Measurements from ENCODE around the gene EEF1AKMT1.

Gene EEF1AKMT1

DNA sequence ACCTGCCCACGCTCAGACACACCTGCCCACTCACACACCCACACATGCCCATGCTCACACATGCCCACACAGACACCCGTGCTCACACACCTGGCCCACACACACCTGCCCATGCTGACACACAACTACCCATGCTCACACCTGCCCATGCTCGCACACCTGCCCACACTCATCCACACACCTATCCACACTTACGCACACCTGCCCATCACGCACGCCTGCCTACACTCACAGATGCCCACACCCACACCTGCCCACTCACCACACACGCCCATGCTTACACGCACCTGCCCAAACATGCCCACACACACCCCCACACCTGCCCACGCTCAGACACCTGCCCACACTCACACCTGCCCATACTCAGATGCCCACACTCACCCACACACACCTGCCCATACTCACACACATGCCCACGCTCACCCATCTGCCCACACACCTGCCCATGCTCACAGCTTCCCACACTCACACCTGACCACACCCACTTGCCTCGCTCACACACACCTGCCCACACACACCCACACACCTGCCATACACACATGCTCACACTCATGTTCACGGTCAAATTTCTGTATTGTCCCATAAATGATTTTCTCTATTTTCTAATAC, 54.7 kb downstream of the EEF1AKMT1 start:
- DNase-seq (ENCODE audit: low read depth) = no peak

DNA sequence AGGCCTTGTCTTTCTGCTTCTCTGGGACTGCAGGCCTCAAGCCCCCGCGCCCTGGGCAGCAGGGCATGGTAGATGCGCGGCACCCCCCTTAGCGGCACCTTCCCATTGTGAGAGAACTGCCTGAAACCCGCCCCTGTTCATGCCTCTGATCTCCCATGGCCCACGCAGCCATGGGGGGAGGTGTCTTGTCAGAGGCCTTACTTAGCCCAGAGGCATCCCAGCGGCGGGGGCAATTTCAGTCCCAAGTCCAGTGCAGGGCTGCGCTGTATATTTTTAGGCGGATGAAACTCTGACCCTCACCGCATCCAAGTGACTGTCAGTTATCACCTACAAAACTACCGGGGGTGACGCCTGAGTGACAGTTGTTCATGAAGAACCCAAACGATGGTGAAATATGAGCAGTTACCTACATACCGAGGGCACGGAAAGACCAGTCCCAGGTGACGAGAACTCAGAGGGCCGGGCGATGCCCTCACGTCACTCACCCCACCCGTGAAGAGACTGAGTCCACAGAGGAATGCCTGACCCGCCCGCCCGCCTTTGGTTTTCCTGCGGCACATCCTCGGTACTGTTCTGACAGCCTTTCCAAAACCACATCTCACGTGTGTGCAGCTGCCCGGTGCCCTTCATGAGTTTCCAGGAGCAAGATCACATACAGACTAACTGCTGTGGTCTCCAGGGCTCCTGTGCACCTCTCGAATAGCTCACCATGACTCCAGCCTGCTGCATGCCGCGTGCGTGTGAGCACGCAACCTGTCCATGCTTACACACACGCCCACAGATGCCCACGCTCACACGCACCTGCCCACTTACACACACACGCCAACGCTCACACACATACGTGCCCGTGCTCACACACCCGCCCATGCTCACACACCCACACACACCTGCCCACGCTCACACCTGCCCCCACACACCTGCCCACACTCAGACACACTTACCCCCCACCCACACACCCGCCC, 55.9 kb downstream of the EEF1AKMT1 start:
- DNase-seq (ENCODE audit: low read depth) = no peak

DNA sequence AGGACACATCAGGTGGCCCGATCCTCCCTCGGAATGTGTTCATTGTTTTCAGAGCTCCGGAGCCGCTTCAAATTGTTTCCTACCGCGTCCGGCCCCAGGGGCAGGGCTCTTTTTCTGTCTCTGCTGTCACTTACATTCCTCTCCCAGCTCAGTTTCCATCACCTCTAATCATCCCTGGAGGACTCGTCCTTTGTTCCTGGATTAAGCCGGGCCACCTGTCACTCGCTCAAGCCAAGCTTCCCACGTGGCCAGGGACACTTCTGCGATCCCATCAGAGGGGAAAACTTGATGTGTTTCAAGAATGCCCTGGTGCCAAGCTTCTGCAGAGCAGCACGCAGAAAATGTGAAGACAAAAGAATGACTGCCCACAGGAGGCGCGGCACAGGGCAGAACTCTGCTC, 56.8 kb downstream of the EEF1AKMT1 start:
- DNase-seq (ENCODE audit: low read depth) = no peak

DNA sequence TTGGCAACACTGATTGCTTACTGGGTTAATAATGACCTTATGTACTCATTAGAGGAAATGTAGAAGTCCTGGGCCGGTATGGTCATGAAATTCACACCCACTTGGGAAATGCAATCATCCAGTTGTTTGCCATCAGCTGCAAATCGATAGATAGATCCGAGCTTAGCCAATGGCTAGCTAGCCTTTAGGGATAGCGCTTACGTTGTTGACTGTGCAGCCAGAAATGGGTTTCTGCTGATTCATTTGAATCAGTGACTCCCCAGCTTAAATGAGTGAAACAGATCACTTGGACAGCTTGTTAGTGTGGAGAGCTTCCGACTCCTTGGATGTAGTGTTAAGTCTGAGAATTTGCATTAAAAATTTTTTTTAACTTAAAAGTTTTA, 58.4 kb downstream of the EEF1AKMT1 start:
- DNase-seq (ENCODE audit: low read depth) = no peak

DNA sequence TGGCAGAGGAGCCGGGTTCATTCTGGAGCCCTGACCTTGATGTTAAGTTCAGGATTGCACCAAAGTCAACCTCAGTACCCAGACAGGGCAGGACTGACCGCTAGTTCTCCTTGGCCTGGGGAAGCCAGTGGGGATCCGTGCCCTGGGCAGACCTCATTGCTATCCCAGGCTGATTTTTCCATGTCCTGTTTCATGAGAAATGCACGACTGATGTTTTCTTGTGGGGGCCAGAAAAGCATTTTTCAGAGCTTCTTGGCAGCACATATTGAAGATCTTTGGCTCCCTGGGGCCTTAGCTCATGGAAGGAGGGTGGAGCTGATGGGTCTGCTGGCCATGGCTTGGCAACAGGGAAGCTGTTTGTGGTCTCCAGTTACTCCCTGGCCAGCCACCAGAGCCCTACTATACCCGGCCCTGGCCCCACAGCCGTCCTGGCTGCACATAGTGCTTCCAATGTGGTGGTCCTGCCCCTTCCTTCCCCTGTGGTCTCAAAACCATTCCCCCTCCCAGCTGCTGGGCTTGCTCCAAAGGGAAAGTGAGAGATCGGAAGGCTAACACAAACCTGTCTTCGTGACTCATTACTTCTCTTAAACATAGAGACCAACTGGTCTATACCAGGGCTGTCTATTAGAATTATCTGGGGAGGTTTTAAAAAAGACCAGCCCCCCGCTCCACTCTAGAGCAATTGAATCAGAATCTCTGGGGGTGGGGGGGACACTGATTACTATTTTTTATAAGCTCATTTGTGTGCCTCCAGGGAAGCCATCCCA, 59.0 kb downstream of the EEF1AKMT1 start:
- no peak for DNase-seq (ENCODE audit: low read depth)

DNA sequence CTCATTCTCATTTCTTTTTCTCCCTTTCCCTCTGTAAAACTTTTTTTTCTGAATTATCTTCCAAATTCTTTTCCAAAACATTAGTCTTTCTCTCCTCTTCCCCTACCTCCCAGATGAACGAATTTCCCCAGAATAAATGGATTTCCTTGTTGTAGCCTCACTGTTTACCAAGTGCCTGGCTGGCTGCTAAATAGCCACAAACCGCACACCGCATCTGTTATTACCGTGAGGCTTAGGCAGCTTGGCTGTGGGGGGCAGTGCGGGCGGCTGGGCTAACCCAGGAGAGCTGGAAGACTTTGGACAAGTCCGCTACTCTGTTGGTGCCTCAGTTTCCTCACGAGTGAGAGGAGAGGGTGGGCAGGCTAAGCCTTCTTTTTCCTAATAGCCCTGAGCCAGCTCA, 59.6 kb downstream of the EEF1AKMT1 start:
- no peak for DNase-seq (ENCODE audit: low read depth)

DNA sequence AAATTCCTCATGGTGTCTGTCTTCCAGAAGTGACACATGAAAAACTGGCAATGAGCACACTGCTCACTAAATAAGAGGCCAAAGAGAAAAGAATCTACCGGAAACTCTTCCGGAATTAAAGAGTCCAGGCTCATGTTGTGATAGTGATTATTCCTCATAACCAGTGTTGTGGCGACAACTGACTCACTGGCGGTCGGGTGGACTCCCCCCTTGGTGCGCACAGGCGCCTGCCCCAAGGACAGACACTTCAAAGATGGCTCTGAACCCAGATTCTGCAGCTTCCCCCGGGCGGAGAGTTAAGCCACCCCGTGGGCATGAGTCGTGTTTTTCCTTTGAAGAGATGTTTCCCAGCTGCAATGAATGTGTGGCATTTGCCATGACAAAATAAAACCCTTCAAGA, 60.0 kb downstream of the EEF1AKMT1 start:
- DNase-seq (ENCODE audit: low read depth) = no peak

DNA sequence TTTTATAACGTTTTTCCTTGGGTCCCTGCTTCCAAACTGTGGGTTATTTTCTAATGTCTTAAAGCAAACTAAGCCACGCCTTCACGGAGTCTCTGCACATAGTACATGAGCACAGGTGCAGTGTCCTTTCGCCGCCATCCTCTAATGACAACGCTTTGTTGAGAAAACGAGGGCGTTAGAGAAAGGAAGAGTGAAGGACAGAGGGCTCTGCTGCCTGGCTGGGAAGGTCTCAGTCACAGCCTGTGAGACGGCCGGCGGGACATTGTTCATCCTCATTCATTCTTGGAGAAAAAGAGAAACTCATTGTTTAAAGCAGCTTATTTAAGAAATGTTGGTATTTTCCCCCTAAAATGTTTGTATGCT, 60.8 kb downstream of the EEF1AKMT1 start:
- DNase-seq (ENCODE audit: low read depth) = no peak

DNA sequence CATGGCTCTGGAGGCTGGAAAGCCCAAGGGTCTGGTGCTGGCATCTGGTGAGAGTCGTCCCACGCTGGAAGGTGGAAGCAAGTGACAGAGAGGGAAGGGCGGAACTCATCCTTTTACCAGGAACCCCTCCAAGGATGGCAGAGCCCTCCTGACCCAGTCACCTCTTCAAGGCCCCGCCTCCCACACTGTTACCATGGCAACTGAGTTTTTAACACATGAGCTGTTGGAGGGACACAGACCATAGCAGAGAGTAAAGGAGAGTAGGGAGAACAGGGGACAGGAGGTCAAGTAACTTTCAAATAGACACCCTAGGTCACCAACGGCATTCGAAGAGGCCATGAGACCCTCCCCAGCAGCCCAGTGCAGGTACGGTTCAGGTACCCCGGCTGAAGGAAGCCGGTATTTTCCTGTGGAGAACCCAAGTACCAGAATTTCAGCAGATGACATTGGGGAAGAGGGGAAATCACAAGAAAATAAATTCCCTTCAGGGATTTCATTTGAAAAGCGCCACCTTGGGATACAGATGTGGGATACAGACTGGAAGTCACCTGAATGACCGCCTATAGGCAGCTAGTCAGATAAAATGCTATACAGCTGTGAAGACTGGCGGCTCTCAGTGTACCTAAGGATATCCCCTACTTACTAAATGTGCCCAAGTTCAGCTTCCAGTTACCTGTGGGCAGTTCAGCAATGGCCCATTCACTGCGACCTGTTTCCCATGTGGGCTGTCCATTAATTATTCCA, 62.3 kb downstream of the EEF1AKMT1 start:
- no peak for DNase-seq (ENCODE audit: low read depth)

DNA sequence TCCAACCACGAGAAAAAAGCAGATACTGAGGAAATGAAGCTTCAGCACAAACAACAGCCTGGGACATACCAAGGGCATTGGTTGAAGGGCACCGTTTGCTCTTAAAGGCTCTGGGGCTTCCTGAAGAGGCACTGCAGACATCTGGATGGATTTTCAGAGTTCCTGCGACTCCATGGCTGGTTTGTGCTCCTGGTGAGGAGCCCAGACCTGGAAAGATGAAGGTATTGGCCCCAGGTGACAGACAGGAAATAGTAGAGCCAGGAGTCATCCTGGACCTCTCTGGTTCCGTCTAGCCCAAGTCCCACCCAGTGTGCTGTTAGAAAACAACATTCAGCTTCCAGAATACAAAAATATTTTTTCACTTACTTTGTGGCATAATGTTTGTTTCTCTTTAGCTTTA, 64.0 kb downstream of the EEF1AKMT1 start:
- no peak for DNase-seq (ENCODE audit: low read depth)

DNA sequence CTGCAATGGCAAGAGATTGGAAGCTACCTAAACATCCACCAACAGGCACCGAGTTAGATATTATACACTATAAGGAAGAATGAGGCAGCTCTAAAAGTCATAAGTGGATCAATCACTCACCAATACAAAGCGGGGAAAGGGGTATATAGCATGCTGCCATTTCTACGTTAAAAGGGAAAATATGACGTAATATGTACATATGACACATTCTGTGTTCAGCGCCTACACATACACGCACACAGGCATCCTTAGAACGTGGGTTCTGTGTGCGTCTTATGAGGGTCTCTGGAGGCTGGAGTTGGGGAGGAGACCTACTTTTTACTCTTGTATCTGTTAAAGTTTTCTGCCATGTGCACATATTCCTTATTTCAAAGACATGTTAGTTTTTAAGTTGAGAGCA, 64.4 kb downstream of the EEF1AKMT1 start:
- DNase-seq (ENCODE audit: low read depth) = no peak

DNA sequence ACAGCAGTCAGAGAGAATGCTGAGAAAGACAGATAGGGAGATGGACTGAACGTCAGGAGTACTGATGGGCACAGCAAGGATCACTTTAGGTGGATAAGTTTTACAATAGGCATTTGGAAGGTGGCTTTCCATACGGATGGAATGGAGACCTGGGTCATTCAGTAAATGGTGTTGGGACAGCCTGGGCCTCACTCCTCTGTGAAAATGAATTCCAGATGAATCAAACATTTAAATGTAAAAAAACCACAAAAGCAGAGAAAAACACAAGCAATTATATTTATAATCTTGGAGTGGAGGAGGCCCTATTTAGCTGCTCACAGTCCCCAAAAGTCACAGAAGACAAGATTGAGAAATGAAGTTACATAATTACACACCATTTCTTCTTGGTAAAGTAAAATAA, 65.5 kb downstream of the EEF1AKMT1 start:
- no peak for DNase-seq (ENCODE audit: low read depth)

DNA sequence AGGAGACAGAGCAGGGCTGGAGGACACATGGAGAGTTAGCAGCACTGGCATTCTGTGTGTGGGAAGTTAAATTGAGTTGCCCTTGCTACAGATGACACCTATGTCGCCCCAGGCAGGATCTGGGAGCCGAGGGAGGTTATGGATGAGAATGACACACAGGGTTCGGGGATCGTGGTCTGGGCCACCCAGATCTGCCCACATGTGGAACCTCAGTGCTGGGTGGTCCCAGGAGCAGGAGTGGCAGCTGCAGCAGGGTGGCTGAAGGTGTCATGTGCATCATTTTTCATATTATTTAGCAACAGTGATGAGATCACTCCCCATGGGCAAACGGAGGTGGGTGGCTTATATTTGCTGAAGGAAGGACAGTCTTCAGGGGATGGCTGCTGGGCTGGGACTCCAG, 67.1 kb downstream of the EEF1AKMT1 start:
- DNase-seq (ENCODE audit: low read depth) = no peak

DNA sequence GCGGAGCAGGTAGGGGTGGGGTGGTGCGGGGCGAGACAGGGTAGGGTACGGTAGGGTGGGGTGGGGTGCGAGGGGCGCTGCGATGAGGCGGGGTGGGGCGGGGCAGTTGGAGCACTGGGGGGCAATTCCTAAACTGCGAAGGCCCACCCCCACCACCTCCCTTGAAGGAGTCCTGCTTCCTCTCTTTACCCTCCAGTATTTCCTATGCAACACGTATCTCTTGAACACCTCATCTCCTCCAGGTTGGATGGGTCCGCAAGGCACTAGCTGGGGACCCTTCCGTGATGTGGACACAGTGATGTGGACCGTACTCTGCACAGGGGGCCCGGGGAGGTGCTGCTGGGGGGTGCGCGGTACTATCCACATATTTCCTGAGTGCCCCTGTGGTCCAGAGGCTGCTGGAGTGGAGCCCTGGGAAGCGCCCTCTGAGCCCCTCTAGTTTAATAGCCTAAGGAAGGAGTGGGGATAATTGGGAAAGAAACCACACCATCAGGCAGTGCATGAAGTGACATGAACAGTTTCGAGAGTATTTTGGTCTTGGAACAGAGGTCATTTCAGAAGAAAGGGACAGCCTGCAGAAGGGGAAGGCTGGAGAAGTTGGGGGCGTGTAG, 69.2 kb downstream of the EEF1AKMT1 start:
- no peak for DNase-seq (ENCODE audit: low read depth)

DNA sequence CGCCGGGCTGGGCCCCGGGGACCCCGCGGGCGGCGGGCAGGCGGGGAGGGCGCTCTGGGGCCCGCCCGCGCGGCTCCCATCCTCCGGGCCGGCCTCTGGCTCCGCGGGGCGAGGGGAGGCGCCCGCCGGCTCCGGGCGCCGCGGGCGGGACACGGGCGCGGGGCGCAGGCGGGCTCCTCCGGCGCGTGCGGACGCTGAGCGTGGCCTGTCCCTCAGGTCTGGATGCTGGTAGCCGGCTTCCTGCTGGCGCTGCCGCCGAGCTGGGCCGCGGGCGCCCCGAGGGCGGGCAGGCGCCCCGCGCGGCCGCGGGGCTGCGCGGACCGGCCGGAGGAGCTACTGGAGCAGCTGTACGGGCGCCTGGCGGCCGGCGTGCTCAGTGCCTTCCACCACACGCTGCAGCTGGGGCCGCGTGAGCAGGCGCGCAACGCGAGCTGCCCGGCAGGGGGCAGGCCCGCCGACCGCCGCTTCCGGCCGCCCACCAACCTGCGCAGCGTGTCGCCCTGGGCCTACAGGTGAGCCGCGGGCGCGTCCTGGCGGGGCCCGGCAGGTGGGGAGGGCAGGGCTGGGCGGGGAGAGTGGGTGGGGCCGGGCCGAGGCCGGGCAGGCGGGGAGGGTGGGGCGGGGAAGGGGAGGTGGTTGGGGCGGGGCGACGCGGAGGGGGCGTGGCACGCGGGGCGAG, 69.8 kb downstream of the EEF1AKMT1 start:
- peak; percentile 64 for DNase-seq (ENCODE audit: low read depth)

DNA sequence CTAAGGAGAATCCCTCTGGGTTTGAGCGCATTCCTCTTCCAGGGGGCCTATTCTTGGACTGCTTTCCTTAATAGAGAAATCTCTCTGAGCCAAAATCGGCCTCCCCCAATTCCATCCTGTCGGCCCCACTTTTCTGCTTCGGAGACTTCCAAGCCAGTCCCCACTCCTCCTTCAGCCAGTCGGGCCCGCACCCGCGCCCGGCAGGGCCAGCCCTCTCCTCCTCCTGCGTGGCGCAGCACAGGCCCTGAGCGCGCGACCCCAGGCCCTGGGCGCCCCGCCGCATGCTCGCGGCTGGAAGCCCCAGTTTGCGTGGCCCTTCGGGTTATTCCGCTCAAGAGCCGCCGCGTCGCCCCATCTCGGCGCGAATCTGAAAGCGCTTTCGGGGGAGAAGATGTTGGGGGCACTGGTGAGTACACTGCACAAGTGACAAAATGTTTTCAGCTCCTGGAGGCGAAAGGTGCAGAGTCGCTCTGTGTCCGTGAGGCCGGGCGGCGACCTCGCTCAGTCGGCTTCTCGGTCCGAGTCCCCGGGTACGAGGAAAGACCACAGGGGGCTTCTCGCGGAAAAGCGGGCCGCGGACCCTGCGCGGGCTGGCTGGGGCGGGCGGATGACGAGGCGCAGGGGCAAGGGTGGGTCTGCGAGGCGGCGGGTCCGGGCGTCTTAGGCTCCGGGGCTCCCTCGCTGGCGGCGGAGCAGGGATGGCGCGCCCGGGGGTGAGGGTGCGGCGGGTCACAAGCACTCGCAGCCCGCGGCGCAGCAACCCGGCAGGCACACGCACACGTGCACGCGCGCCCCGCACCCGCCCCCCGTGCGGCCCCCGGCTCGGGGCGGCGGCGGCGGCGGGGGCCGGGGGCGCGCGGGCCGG, 70.6 kb downstream of the EEF1AKMT1 start, which contains the start of gene IL17D:
Gene IL17D, plus strand, starts transcription at position 785 of the 865 bp plus-strand sequence. CDS start 303 bp downstream, outside the sequence.
- peak; percentile 30 for DNase-seq (ENCODE audit: low read depth)

DNA sequence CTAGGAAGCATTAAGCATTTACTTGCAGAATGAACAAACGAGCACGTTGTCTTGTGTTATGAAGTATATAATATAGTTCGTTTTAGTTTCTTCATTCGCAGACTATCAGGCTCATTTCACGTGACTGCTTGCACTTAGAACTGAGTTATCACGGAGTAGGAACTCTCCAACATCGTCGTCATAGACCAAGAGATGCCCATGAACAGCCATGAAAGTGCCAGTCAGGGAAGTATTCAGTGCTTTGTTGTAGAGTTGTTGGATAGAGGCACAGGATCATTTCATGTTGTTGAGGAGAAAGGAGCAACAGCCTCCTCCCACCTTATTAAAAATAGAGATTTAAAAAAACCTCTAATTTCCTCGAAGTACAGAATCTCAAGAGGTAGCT, 71.2 kb downstream of the EEF1AKMT1 start:
- no peak for DNase-seq (ENCODE audit: low read depth)

DNA sequence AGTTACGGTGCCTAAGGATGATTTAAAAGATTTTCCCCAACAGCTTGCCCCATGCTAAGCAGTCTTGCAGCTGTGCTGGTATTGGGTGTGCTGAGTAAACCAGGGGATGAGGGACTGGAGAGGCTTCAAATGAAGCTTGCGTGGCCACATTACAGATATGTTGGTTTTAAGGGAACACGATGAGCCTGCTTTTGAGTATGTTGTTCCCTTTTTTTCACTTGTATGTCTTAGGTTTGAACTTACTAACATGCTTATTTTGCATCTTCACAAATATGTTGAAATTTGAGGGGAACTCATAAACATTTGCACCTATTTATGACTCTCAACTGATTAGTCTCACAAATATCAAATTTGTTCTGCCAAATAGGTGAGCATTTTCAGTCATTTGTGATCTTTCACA, 72.3 kb downstream of the EEF1AKMT1 start:
- DNase-seq (ENCODE audit: low read depth) = no peak

DNA sequence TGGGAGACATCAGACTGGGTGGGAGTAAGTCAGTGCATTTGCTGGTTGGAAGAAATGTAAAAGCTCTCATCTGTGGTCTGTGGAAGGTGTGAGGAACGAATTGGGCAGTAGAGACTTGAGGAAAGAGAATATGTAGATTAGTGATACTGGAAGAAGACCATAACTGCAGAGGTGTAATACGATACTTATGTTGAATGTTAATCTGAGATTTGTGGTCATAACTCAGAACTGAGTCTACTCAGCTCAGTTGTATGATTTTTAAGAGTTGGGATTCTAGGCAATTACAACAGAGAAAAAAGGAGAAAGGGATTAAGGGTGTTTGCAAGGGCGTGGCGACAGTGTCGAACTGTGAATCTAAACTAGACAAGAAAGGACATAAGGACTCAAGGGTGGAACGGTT, 73.5 kb downstream of the EEF1AKMT1 start:
- DNase-seq (ENCODE audit: low read depth) = no peak

DNA sequence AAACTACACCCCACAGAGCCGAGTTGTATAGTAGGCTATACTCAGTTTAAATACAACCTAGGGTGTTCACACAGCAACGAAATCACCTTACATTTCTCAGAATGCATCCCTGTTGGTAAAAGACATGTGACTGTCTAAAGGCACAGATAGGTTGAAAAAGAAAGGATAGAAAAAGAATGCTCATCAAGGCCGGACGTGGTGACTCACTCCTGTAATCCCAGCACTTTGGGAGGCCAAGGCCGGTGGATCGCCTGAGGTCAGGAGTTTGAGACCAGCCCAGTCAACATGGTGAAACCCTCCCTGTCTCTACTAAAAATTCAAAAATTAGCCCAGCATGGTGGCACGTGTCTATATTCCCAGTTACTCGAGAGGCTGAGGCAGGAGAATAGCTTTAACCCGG, 74.0 kb downstream of the EEF1AKMT1 start:
- DNase-seq (ENCODE audit: low read depth) = no peak
